ENCODE measurements around the gene METTL22.

The METTL22 gene

GRCh38 chr16:8683640-8684039 is 62.1 kb downstream of the METTL22 start:
- no peak for FAIRE-seq
- DNase-seq (ENCODE audit: extremely low spot score, insufficient read length, low read depth), result no peak

- no peak for FAIRE-seq
- DNase-seq (ENCODE audit: extremely low spot score, insufficient read length, low read depth), result no peak
Observed at GRCh38 chr16:8685617-8686016, 64.1 kb downstream of the METTL22 start.

- no peak for FAIRE-seq
- no peak for DNase-seq (ENCODE audit: extremely low spot score, insufficient read length, low read depth)
Observed at GRCh38 chr16:8686031-8686621, 64.6 kb downstream of the METTL22 start.

DNA sequence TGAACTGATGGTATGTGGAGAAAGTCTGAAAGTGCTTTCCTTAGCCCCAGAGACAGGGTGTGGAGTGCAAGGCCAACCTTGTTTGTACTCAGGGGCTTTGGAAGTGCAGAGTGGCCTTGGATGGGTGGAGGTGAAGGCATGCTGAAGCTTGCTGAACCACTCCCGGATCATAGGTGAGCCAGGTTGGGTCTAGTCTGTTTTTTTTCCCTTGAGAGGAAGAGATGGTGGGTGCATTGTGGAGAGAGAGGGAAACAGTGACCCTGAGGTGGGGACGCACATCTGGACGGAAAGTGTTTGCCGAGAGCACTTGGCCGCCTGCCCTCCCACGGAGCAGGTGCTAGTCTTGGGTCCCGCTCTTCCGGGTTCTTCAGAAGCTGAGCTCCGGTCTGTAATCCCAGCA is 65.4 kb downstream of the METTL22 start:
- FAIRE-seq (no peak), DNase-seq (ENCODE audit: extremely low spot score, insufficient read length, low read depth) (no peak)

DNA sequence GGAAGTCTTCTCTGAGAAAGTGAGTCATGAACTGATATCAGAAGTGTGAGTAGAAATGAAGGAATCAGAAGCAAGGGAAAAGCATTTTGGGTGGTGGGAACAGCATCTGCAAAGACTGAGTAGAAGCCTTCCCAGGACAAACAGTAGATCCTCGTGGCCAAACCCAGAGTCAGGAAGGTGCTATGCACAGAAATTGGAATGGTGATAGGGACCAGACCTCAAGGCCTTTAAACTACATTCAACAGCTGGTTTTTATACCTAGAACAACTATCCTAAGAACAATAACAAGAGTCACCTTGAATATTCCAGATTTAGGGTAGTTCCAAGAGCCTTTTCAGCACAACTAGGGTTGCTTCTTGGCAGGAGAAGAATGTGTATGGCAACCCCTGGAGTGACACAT is 68.2 kb downstream of the METTL22 start:
- DNase-seq (ENCODE audit: extremely low spot score, insufficient read length, low read depth), result no peak
- FAIRE-seq, result no peak

- no peak for FAIRE-seq
- DNase-seq (ENCODE audit: extremely low spot score, insufficient read length, low read depth), result no peak
Observed at GRCh38 chr16:8691728-8692127, 70.2 kb downstream of the METTL22 start.

GRCh38 chr16:8694795-8695728 is 73.6 kb downstream of the METTL22 start:
- DNase-seq (ENCODE audit: extremely low spot score, insufficient read length, low read depth) (no peak), FAIRE-seq (no peak)

GRCh38 chr16:8696880-8697279 is 75.4 kb downstream of the METTL22 start:
- FAIRE-seq (no peak), DNase-seq (ENCODE audit: extremely low spot score, insufficient read length, low read depth) (no peak)

GRCh38 chr16:8697965-8698364 is 76.5 kb downstream of the METTL22 start:
- FAIRE-seq (no peak), DNase-seq (ENCODE audit: extremely low spot score, insufficient read length, low read depth) (no peak)

All from GM18507 (cell line).